GM18867 (cell line): ENCODE data around the gene C19orf73.
"Not testable (repeated sequence)": the region's sequence is repeated elsewhere in the genome, so short reads cannot be mapped to it uniquely, and the experiment has no call there.

Experiments
- ATAC-seq: cut with Tn5 transposase; IDR thresholded peaks from one replicate; pipeline ENCODE4 v1.9.1; 2021; ENCODE audit warnings: mild to moderate bottlenecking, moderate library complexity; ENCODE audit not compliant: unreplicated experiment

Gene C19orf73

DNA sequence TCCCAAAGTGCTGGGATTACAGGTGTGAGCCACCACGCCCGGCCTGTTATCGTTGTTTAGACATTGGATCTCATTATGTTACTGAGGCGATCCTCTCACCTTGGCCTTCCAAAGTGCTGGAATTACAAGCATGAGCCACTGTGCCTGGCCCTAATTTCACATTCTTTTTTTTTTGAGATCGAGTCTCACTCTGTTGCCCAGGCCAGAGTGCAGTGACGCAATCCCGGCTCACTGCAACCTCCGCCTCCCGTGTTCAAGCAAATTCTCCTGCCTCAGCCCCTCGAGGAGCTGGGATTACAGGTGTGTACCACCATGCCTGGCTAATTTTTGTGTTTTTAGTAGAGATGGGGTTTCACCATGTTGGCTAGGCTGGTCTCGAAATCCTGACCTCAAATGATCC is 4.3 kb upstream of the C19orf73 start:
- not testable (repeated sequence) for ATAC-seq

DNA sequence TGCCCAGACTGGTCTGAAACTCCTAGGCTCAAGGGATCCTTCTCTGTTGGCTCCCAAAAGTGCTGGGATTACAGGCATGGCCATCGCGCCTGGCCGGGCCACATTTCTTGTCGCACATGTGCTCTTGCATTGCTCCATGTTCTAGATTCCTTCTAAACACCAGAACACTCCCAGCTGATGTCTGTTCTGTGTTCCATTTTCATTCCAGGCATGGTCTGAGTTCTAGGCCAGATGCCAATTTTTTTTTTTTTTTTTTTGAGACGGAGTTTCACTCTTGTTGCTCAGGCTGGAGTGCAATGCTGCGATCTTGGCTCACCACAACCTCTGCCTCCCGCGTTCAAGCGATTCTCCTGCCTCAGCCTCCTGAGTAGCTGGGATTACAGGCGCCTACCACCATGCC is 2.9 kb upstream of the C19orf73 start:
- ATAC-seq, result not testable (repeated sequence)

DNA sequence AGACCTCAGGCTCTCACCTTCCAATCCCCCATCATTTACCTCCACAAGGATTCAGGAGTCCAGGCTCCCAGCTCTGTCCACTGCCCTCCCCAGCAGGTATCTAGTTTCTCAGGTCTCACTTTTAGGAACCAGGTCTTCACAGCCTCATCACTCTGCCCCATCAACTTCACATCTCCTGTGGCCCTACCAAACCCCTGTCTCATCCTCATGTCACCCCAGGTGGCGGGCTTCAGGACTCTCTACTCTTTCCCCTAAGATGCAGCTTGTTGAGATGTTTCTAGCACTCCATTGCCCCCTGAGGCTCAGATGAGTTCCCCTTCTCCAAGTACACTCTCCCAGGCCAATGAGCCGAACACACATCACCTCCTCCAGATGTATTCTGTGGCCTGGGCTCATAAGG is 1.9 kb upstream of the C19orf73 start:
- ATAC-seq, result no peak

DNA sequence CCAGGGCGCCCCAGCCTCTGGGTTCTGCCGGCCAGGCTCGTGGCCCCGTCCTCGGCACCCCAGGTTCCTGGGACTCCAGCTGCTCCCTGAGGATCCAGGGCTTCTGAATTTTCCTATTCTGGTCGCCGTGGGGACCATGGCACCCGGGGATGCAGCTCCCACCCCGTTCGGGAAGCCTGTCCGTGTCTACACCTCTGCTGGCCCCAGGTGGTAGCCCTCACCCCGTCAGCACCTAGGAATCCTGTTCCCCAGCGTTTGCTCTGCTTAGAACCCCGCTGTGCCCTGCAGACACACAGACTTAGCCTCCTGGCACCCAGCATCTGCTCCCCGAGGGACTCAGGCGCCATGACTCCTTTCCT is 1.4 kb upstream of the C19orf73 start:
- ATAC-seq, result no peak

DNA sequence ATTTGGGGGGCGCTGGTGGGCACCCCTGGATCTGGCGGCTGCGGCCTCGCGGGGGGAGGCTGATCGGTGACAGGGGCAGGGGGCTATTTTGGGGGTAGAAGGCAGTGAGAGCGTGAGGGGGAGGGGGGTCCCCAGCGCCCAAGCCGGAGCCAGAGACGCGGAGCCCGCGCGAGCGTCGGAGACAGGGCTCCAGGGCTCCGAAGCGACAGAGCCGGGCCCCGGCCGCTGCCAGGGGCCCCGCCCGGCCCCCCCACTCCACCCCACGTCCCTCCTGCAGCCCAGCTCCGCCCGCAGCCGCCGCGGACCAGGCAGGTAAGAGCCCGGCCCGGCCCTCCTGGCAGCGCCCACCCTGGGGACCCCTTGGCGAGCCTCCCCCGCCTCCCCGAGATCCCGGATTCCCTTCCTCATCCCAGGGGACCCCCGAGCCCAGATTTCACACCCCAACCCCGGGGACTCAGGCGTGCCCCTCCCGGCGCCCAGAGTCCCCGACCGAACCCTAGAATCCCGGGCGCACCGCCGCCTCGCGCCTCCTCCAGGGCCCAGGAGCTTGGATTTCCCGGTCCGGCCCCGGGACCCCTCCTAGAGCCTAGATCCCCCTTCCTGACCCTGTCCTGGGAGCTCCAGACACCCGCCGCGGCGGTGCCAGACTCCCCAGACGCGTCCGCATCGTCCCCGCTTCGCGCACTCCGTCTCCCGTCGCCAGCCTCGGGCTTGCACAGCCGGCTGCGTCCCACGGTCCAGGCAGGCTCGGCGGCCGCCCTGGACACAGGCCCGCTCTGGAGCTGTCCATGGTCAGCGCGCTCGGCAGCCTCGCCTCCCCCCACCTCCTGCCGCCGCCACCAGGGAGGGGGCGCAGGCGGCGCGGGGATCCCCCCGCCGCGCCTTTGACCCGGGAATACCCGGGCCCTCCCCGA is 725 bp upstream of the C19orf73 start, which contains the start of gene PPFIA3:
PPFIA3 (plus strand) TSS at position 134 of the 914 bp plus-strand sequence. CDS start 8,330 bp downstream, outside the sequence.
- ATAC-seq, result no peak

DNA sequence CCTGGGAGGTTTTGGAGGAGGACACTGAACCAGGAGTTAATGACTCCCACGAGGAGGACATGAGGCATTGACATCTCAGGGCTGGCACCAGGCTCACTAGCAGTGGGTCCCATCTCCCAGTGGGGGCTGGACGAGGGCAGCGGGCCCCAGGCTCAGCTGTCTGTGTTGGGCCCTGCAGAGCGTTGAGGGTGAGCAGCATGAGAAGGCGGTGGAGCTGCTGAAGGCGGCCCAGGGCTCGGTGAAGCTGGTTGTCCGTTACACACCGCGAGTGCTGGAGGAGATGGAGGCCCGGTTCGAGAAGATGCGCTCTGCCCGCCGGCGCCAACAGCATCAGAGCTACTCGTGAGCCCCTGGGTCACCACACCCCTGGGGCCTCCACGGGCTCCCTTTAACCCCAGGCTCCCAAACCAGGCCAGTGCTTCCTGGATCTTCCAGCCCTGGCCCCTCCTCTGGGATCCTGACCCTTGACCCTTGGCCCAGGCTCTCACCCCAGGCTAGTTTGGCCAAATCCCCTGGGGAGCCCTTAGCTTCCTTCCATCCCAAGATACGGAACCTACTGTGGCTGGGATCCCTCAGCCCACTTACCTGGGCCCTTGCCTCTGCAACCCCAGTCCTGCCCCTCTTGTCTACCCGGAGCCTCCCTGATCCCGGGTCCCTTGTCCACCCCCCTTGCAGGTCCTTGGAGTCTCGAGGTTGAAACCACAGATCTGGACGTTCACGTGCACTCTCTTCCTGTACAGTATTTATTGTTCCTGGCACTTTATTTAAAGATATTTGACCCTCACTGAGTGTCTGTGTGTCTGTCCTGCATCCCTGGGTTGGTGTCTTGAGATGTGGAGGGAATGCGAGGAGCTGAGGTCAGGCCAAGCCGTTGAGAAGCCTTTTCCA is 1.0 kb downstream of the C19orf73 start:
- no peak for ATAC-seq

DNA sequence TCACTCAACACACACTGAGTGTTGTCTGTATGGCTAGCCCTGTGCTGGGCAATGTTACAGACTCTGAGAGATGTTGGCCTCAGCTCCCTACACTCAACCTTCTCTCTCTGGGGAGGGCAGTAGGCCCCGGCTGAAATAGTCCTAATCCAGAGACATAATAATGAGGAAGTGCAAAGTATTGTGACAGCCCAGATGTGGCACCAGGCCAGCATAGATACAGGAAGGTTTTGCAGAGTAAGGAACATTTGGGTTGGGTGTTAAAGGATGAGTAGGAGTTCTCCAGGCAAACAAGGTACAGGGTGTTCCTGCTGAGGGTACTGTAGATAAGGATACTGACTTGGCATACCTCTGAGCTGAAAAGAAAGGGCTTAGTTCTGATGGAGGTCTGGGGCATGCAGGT is 2.4 kb downstream of the C19orf73 start:
- no peak for ATAC-seq

DNA sequence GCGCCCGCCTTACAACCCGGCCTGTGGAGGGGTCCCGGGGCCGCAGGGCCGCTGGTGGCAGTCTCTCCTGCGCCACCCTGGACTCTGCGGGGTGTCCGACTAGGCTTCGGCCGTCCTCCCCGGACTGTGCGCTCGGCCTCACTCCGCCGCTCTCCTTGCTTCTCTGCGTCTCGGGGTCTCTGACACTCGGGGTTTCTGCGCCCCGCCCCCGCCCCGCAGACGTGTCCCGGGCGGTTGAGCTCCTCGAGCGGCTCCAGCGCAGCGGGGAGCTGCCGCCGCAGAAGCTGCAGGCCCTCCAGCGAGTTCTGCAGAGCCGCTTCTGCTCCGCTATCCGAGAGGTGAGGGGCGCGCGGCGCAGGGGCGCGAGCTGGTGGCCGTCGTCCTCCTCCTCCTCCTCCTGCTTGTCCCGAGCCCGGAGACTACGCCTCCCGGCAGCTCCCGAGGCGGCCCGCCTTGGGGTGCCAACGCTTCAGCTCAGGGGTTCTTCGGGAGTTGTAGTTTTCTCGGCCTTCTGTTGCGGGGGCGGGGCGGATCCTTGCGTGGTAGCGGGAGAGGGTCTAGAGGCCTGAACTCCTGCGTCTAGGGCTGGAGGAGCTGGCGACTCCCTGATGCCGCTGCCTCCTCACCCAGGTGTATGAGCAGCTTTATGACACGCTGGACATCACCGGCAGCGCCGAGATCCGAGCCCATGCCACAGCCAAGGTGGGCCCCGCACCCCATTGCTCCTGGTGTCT is 4.1 kb downstream of the C19orf73 start:
- no peak for ATAC-seq

DNA sequence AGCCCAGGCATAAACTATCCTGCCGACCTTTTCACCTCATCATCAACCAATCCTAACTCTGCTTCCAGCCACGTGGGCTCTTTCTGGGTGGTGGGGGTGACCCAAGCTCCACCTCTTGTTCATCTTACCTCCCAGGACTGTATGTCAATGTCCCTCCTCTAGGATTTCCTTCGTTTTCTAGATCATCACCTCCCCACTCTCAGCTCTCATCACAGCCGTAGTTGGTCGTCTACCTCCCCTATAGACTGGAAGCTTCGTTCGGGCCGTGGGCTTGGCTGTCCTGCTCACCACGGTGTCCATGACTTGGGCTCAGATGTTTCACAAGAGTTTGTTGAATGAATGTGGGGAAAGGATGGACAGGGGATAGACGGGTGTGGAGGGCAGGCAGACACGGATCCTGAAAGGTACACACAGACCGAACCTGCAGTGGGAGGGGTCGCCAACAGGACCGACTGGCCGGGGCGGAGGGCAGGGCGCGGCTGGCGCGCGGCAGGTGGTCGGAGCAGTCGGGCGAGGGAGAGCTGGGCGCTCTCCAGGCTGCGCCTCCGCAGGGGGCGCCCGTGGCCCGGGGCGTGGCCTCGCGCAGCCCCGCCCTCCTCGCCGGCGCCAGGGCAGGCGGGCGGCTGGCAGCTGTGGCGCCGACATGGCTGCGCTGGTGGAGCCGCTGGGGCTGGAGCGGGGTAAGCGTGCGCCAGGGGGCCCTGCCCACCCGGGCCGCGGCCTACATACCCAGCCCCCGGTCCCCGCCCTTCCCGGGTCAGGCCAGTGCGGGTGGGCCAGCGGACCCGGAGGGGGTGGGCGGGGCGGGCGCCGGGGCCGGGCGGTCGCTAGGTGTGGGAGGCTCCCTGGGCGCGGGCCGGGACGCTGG is 4.9 kb downstream of the C19orf73 start, which contains the start of gene LIN7B:
LIN7B (plus strand) TSS at position 609 of the 868 bp plus-strand sequence; CDS start at position 644, 35 bp downstream.
- peak; percentile 47 for ATAC-seq

DNA sequence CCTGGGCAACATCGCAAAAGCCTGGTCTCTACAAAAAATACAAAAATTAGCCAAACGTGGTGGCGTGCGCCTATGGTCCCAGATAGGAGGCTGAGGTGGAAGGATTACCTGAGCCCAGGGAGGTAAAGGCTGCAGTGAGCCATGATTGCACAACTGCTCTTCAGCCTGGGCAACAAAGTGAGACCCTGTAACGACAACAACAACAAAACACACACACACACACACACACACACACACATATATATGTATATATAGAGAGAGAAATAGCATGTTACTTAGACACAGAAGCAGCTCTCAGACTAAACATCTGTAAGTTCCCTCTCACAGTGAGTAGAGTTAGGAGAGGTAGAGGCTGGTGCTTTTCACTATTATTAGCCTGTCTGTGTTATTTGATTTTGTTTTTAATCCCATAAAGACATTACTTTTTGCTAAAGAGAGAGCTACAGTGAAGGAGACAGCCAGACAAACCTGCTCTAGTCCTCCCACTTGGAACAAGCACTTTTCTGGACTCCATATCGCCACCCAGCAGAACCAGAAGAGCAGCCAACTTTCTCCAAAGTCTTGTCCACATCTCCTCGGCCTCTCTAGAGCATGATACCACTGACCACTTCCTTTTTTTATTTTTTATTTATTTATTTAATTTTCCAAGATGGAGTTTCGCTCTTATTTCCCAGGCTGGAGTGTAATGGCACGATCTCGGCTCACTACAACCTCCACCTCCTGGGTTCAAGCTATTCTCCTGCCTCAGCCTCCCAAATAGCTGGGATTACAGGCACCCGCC is 7.5 kb downstream of the C19orf73 start:
- no peak for ATAC-seq

DNA sequence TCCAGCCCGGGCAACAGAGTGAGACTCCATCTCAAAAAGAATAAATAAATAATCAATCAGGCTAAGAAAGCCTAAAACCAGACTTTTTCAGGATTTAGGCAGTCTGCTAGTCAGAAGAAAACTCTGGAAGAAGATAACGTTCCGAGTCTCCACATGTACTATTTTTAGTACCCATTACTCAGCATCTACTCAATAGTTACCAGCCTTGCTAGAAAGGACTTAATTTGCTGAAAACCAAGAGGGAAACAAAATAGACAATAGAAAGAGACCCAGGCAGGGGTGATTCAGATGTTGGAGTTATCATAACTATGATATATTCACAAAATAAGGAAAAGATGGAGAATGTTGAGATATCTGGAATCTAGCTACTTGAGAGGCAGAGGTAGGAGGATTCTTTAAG is 8.4 kb downstream of the C19orf73 start:
- no peak for ATAC-seq

DNA sequence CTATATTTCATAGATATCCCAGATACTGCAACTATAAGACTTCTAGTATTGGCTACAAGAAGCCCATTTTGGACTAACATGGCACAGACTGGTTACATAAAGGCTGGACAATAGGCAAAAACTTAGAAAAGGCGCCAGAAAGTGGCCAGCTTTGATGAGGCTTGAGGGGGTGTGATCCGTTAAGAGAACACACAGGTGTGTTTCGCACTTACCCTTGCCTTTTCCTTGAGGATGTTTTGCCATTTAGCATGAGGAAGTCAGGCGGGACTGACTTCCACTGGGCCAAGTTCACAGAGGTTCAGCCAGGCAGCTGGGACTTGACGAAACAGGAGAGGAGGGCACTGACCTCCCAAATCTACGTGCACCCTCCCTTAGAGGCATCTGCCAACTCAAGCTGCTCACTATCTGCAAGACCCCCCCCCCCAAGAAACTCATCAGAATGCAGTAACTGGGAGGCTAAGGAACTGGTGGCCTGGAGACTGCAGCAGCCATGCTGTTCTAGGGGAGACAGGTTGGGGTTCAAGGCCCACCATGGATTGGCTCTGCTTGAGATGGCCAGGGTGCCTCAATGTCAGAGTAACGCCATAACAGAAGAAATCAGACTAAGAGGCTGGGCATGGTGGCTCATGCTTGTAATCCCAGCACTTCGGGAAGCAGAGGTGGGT is 9.2 kb downstream of the C19orf73 start:
- no peak for ATAC-seq

DNA sequence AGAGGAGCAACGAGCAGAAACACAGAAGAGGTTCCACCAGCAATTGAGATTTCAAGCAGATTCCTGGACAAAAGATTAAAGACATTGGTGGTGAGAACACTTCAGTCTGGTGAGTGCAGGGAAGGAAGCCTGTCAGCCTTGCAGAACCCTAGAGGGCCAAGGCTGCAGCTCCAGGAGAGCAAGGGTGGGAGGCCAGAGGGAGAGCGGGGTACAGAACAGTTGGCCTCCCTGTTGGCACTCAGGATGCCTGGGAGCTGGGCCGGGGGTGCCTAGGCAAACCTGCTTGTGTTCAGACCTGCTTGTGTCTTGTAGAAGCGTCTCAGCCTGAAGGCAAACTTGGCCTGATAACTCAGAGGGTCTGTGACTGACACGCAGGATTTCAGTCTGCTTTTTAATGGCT is 9.9 kb downstream of the C19orf73 start:
- no peak for ATAC-seq

DNA sequence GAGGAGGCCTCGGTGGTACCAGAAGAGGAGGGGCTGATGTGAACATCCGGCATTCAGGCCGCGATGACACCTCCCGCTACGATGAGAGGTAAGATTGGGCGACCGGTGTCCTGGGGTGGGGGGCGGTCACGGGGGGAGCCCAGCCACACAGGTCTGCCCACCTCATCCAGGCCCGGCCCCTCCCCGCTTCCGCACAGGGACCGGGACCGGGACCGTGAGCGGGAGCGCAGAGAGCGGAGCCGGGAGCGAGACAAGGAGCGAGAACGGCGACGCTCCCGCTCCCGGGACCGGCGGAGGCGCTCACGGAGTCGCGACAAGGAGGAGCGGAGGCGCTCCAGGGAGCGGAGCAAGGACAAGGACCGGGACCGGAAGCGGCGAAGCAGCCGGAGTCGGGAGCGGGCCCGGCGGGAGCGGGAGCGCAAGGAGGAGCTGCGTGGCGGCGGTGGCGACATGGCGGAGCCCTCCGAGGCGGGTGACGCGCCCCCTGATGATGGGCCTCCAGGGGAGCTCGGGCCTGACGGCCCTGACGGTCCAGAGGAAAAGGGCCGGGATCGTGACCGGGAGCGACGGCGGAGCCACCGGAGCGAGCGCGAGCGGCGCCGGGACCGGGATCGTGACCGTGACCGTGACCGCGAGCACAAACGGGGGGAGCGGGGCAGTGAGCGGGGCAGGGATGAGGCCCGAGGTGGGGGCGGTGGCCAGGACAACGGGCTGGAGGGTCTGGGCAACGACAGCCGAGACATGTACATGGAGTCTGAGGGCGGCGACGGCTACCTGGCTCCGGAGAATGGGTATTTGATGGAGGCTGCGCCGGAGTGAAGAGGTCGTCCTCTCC is 11.1 kb downstream of the C19orf73 start:
- ATAC-seq, result no peak

DNA sequence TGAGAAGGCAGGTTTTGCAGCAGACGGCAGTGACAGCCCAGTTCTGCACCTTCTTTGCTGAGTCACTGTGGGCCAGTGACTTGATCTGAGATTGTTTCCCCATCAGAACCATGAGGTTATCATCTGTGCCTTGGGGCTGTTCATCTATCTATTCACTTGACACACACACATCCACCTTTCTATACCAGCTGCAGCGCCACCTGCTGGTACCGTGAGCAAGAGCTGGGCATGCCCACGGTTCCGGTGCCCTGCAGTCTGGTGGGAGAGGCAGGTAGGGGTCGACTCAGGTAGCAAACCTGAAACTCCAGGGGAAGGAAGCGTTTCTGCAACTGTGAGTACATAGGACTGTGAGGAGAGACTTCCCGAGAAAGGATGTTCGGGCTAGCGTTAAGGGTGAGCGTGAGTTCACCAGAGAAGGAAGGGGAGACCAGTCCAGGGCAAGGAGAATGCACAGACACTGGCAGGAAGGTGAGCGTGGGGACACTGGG is 12.3 kb downstream of the C19orf73 start:
- ATAC-seq, result no peak

DNA sequence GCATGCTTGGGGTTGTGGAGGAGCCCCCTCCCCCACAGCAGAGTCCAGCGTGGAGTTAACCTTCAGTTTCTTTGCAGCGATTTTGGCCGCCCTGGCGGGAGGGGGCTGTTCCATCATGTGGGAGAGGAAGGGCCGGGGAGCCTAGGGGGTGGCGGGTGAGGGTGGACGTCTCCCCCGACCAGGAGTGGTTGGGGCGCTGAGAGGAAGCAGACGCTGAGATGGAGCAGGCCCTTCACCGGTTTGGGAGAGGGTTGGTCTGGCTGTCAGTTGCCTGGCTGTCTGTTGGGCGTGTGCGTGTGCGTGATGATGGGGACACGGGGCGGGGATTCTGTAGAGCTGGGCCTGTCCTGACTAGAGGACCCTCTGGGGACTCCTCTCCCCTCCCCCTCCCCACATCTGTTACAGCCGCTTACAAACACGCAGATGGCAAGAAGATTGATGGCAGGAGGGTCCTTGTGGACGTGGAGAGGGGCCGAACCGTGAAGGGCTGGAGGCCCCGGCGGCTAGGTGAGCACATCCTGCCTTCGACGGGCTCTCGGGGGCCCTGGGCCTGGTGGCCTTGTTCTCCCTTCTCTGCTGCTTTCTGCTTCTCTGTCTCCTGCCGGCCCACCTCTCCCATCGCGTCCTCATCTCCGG is 14.6 kb downstream of the C19orf73 start:
- no peak for ATAC-seq
